Stomach (tissue), 9 donors: ENCODE data around the gene VSNL1. TPM values are rescaled to one million over a fixed set of nuclear protein-coding genes. Genes with fewer than 3 reads are reported as not detected.

Source experiments
- DNase-seq, 2 donors: peaks; one replicate each; pipeline versions ENCODE4 v3.0.0 to v3.0.0-alpha.2; 2013 to 2019
- H3K27ac ChIP-seq, 5 donors: fragments of 200-600 bp in 4 of 5; sonication (generic) in 4 of 5; one replicate each; pipeline ENCODE4 v1.5.1; 2013 to 2019; ENCODE audit warnings: mild to moderate bottlenecking in 1 of 5, moderate library complexity in 1 of 5
- H3K27me3 ChIP-seq, 3 donors: fragments of 200-600 bp; sonication (generic); one replicate each; pipeline ENCODE4 v1.5.1; 2017 to 2019; ENCODE audit warnings: mixed run types in 1 of 3
- H3K36me3 ChIP-seq, 4 donors: fragments of 200-600 bp; sonication (generic); 1 replicate in 3 of 4; 2 replicates in 1 of 4; pipeline ENCODE4 v1.5.1; 2016 to 2019
- H3K4me1 ChIP-seq, 4 donors: fragments of 200-600 bp; sonication (generic); one replicate each; pipeline ENCODE4 v1.5.1; 2016 to 2019
- H3K4me3 ChIP-seq, 4 donors: fragments of 200-600 bp; sonication (generic) in 3 of 4; one replicate each; pipeline ENCODE4 v1.5.1; 2016 to 2019; ENCODE audit warnings: mild to moderate bottlenecking in 1 of 4
- H3K9me3 ChIP-seq, 4 donors: fragments of 200-600 bp; sonication (generic); one replicate each; pipeline ENCODE4 v1.5.1; 2016 to 2019
- EP300 ChIP-seq: sonication (generic); formaldehyde crosslinking; IDR thresholded peaks from one replicate; pipeline ENCODE4 v1.6.1; 2017; ENCODE audit warnings: antibody characterized with exemption
- POLR2A ChIP-seq, 4 donors: fragments of 450-650 bp; IDR thresholded peaks; one replicate each; pipeline ENCODE4 v1.6.1; 2016; ENCODE audit warnings: antibody characterized with exemption in 4 of 4, control low read depth in 2 of 4, mild to moderate bottlenecking in 1 of 4, moderate library complexity in 1 of 4
- POLR2AphosphoS5 ChIP-seq, 3 donors: sonication (generic); formaldehyde crosslinking; IDR thresholded peaks; one replicate each; pipeline ENCODE4 v1.6.1; 2016; ENCODE audit warnings: antibody characterized with exemption in 3 of 3
- WGBS, 5 donors: extraction: QIAGEN DNeasy Blood & Tissue Kit in 3 of 5; methylation state at CpG; one replicate each; pipeline versions ENCODE4 v1.1.5 to v1.1.7; 2013 to 2018; 5-methylcytosine and 5-hydroxymethylcytosine counted together
- intact Hi-C: fragments of 100-400 bp; cut with DNase I; formaldehyde crosslinking; loops from one replicate; pipeline ENCODE4 v1.15.1; 2023; ENCODE audit warnings: low total_unique reads
- polyA plus RNA-seq, 3 donors: library from polyadenylated mRNA; stranded (reverse); fragments of 200-250 nt; gene quantifications; one replicate each; pipeline ENCODE4 v1.2.3, GENCODE V29; 2013
- total RNA-seq, 5 donors: library from RNA; depleted of rRNA; stranded (reverse); fragments of >200 nt; gene quantifications; one replicate each; pipeline versions ENCODE4 v1.1.0 to v1.2.3, GENCODE V29; 2014 to 2016
- TF ChIP-seq, protein P1 (sequence below), 7 experiments: fragments of 450-650 bp in 4 of 7; fragments of 200-600 bp in 3 of 7; sonication (generic) in 3 of 7; IDR thresholded peaks; one replicate each; pipeline ENCODE4 v1.5.1; 2016 to 2019; ENCODE audit warnings: antibody characterized with exemption in 7 of 7, control low read depth in 2 of 7, mild to moderate bottlenecking in 1 of 7
- donor health status: healthy with polysubstance abuse.
- donor health status: Bipolar disorder and iron deficiency.
- donor health status: healthy.

Gene VSNL1
- total and polyA plus RNA-seq, 8 donors, result 0.44 to 21.9 (median 11.0) TPM; not detected in 4

DNA sequence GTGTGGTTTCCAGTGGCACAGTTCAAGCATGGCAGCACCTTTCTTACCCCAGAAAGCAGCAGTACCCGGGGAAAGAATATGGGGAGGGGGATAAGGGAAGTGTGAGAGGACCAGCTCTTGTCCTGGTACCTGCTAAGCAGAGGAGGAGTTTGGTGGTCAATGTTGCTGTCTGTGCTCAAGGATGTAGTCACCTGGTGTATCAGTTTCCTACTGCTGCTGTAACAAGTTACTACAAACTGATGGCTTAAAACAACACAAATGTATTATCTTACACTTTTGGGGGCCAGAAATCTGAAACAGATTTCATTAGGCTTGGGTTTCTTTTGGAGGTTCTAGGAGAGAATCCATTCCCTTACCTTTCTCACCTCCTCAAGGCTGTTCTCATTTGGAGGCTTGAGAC lies 77.5 kb downstream of the VSNL1 start:
- Histone ChIP-seq H3K27ac (no peak overlapping the region), H3K27me3 (no peaks in the 10 kb centered on the region), H3K4me3 (no peak overlapping the region), H3K36me3 (no peaks in the 10 kb centered on the region), H3K9me3 (no peaks in the 10 kb centered on the region), H3K4me1 (peaks cover 0 to 4% (median 0%) of the 10 kb centered on the region in 4 donors)
- intact Hi-C loops, result no loop called here
- 35 to 96% (median 88%) methylated on average over 1 of the region's 1 CpG for WGBS, 5 donors
- no peak for TF ChIP-seq EP300
- TF ChIP-seq, protein P1, sequence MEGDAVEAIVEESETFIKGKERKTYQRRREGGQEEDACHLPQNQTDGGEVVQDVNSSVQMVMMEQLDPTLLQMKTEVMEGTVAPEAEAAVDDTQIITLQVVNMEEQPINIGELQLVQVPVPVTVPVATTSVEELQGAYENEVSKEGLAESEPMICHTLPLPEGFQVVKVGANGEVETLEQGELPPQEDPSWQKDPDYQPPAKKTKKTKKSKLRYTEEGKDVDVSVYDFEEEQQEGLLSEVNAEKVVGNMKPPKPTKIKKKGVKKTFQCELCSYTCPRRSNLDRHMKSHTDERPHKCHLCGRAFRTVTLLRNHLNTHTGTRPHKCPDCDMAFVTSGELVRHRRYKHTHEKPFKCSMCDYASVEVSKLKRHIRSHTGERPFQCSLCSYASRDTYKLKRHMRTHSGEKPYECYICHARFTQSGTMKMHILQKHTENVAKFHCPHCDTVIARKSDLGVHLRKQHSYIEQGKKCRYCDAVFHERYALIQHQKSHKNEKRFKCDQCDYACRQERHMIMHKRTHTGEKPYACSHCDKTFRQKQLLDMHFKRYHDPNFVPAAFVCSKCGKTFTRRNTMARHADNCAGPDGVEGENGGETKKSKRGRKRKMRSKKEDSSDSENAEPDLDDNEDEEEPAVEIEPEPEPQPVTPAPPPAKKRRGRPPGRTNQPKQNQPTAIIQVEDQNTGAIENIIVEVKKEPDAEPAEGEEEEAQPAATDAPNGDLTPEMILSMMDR (IDR thresholded peaks at IDR 0.05), result no peak
- DNase-seq, result no peak

- Histone ChIP-seq H3K9me3 (no peaks in the 10 kb centered on the region), H3K27me3 (no peaks in the 10 kb centered on the region), H3K27ac (no peak overlapping the region), H3K4me3 (no peak overlapping the region), H3K4me1 (peaks cover 0 to 4% (median 0%) of the 10 kb centered on the region in 4 donors), H3K36me3 (no peaks in the 10 kb centered on the region)
- intact Hi-C loops, result no loop called here
- WGBS, 5 donors, result 20 to 41% (median 38%) methylated on average over 6 of the region's 6 CpGs
- TF ChIP-seq POLR2AphosphoS5 (IDR thresholded peaks at IDR 0.05) (no peak), POLR2A (IDR thresholded peaks at IDR 0.05) (no peak), EP300 (no peak)
- TF ChIP-seq, protein P1 (IDR thresholded peaks at IDR 0.05), result no peak
- peak in 1 of 2 donors; percentile 21 for DNase-seq
Measured at GRCh38 chr2:17620280-17620679, 79.8 kb downstream of the VSNL1 start.

DNA sequence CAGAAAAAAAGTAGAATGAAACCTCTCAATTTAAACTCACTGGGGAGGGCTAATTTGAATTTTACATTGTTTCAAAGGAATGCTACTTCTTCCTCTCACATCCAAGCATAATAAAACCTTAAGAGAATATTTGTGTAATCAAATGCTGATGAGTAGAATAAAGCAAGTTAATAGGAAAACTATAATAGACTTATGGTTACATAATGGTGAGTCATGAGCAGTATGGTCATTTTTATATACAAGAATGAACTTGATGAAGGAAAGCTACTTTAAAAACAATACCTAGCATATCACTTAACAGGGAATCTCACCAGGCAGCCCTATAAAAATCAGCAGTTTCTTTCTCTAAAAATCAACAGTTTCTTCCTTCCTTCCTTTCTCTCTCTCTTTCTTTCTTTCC lies 80.3 kb downstream of the VSNL1 start:
- H3K9me3 ChIP-seq, result no peaks in the 10 kb centered on the region
- H3K27ac ChIP-seq, result no peak overlapping the region
- H3K4me1 ChIP-seq, result peaks cover 0 to 4% (median 0%) of the 10 kb centered on the region in 4 donors
- no peaks in the 10 kb centered on the region for H3K36me3 ChIP-seq
- no peak for DNase-seq
- no peak for TF ChIP-seq EP300
- no peak for TF ChIP-seq POLR2A (IDR thresholded peaks at IDR 0.05)
- no peak for TF ChIP-seq POLR2AphosphoS5 (IDR thresholded peaks at IDR 0.05)
- TF ChIP-seq, protein P1 (IDR thresholded peaks at IDR 0.05), result no peak
- H3K27me3 ChIP-seq, result no peaks in the 10 kb centered on the region
- intact Hi-C loops, result no loop called here
- H3K4me3 ChIP-seq, result no peak overlapping the region

DNA sequence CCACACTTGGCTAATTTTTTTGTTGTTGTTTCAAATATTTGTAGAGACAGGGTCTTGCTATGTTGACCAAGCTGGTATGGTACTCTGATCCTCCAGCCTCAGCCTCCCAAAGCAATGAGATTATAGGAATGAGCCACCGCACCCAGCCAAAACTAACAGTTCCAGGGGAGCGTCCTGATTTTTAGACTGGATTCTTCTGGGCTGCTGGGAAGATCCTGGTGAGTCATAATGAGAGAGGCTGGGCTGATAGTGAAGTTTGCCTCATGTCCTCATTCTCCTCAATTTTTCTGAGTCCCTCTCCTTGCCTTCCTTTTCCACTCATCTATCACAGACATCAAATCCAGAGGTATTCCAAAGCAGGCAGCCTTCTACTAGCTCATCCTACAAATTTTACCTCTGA lies 81.3 kb downstream of the VSNL1 start:
- Histone ChIP-seq H3K27me3 (no peaks in the 10 kb centered on the region), H3K27ac (no peak overlapping the region), H3K36me3 (no peaks in the 10 kb centered on the region), H3K4me3 (no peak overlapping the region), H3K4me1 (peaks cover 0 to 4% (median 0%) of the 10 kb centered on the region in 4 donors), H3K9me3 (no peaks in the 10 kb centered on the region)
- no peak for DNase-seq
- intact Hi-C loops, result no loop called here
- TF ChIP-seq POLR2AphosphoS5 (IDR thresholded peaks at IDR 0.05), result no peak
- TF ChIP-seq, protein P1 (IDR thresholded peaks at IDR 0.05), result no peak
- TF ChIP-seq POLR2A (IDR thresholded peaks at IDR 0.05), result no peak
- TF ChIP-seq EP300, result no peak
- WGBS, 5 donors, result 85 to 94% (median 92%) methylated on average over 2 of the region's 2 CpGs
